SK-N-DZ (cell line): ENCODE results near the gene ZNF554.
A peak's percentile ranks its signal among the peaks of the same experiment; 100 is the strongest.

Source experiments
- DNase-seq: peaks from one replicate; pipeline ENCODE4 v3.0.0-alpha.2; 2015; ENCODE audit warnings: low spot score

The ZNF554 gene

DNA sequence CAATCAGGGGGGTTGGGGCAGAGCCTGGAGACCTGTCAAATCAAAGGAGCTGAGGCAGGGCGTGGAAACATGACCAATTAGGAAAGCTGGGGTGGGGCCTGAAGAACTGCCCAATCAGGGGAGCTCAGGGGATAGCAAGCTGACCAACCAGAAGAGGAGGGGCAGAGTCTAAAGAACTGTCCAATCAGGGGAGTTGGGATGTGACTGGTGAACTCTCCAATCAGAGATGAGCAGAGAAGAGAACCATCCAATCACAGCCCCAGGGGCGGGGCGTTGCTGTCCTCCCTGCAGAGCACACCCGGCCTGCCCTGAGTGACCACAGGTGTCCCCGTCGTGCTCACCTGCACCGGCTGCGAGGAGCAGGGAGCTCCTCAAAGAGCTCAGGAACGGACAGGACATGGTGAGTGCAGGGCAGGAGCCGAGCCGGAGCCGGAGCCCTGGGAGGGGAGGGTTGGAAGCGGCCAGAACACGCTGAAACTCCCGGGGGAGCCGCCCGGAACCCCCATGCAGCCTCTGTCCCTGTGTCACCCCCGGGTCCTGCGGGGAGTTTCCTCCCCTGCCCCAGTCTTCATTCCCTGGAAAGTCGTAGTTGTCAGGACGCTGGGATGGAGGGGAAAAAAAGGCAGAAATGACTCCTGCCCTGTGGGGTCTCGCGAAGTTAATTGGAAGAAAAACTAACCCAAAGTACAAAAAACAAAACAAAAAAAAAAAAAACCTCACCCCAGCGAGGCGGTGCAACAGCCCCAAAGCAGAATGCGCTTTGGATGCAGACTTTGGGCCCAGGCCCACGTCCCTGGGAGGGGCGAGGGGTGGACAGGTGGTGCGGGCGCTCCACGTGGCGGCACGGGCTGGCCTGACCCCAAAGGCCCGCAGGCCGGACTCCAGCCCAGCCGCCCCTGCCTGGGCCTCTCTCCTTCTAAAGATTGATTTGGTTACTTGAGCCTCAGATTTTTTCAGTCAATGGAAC is 47.6 kb downstream of the ZNF554 start, which contains the start of gene ZNF556:
TSS of gene ZNF556 (plus strand) at position 311 of the 967 bp plus-strand sequence. CDS start at position 398, 87 bp downstream.
- peak; percentile 70 for DNase-seq

- DNase-seq, result no peak
These were observed 50.0 kb downstream of the ZNF554 start for GRCh38 chr19:2869618-2870017.

DNA sequence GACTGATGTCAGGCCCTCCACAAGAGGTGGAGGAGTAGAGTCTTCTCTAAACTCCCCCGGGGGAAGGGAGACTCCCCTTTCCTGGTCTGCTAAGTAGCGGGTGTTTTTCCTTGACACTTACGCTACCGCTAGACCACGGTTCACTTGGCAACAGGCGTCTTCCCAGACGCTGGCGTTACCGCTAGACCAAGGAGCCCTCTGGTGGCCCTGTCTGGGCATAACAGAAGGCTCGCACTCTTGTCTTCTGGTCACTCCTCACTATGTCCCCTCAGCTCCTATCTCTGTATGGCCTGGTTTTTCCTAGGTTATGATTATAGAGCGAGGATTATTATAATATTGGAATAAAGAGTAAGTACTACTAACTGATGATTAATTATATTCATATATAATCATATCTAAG is 52.5 kb downstream of the ZNF554 start:
- DNase-seq, result peak; percentile 21

- DNase-seq, result no peak
These were observed 58.0 kb downstream of the ZNF554 start for GRCh38 chr19:2877398-2878331.

DNA sequence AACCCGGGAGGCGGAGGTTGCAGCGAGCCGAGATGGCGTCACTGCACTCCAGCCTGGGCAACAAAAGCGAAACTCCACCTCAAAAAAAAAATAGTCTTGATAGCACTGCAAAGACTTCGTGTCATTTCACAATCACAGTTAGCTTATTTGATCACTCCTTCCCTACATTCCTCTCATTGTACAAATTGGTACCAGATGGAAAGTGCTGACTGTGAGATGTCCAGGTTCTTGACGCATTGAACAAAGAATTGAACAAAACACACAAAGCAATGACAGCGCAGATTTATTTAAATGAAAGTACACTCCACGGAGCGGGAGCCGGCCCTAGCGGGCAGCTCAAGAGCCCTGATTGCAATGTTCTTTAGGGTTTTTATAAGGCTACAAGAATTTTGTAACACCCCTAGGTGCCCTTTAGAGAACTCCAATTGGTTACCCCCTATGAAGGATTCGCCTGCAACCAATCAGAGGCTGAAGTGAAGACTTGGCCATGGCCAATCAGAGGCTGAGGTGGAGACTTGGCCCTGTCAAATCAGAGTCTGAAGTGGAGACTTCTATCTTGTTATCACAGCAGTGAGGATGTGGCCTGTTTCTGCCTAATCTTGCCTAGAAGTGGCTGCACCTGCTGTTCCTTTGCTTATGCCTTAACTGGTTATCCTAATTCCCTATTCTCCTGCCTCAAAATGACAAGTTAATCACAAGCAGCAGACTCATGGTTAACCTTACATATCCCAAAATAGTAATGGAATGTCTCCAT is 64.2 kb downstream of the ZNF554 start:
- peak; percentile 29 for DNase-seq

- DNase-seq, result no peak
These were observed 66.1 kb downstream of the ZNF554 start for GRCh38 chr19:2885736-2886135.
